H1 (cell line): Measurements from ENCODE around the gene UBE2I. TPM values are rescaled to one million over a fixed set of nuclear protein-coding genes. Genes with fewer than 3 reads are reported as not detected.

ENCODE experiments used
- CTCF ChIA-PET: fragments of 300-600 bp; sonication (Branson Sonifier 250); formaldehyde crosslinking; loops from one replicate; lab custom pipeline; 2021; ENCODE audit not compliant: partially characterized antibody; lab: Charles Lee
- POLR2A ChIA-PET: fragments of 300-600 bp; sonication (Branson Sonifier 250); formaldehyde crosslinking; loops from one replicate; lab custom pipeline; 2021; ENCODE audit warnings: inconsistent platforms; ENCODE audit not compliant: partially characterized antibody; lab: Charles Lee
- DNase-seq, 2 experiments: peaks; one replicate each; pipeline versions ENCODE4 v3.0.0 to v3.0.0-alpha.2; 2010 to 2022; ENCODE audit warnings: low spot score in 2 of 2, low read depth in 1 of 2, mixed read lengths in 1 of 2
- FAIRE-seq: peaks from 2 replicates; lab custom pipeline; 2011; peaks lifted over from hg19 to GRCh38; lab: Jason Lieb, UNC
- H2AFZ ChIP-seq: 2 replicates; pipeline ENCODE4 v1.8.1; 2012; ENCODE audit warnings: low read length, inconsistent platforms
- H2AK5ac ChIP-seq: 2 replicates; pipeline ENCODE4 v1.6.1; 2013; ENCODE audit warnings: low read depth, low read length
- H2BK120ac ChIP-seq: replicated peaks from 2 replicates; pipeline ENCODE3; 2013; ENCODE audit warnings: low read depth, low read length, inconsistent platforms
- H2BK12ac ChIP-seq: 2 replicates; pipeline ENCODE4 v1.6.1; 2013; ENCODE audit warnings: low read depth, low read length
- H2BK15ac ChIP-seq: 2 replicates; pipeline ENCODE4 v1.6.1; 2013; ENCODE audit warnings: low read length
- H2BK20ac ChIP-seq: 2 replicates; pipeline ENCODE4 v1.6.1; 2013; ENCODE audit warnings: low read length
- H2BK5ac ChIP-seq: 2 replicates; pipeline ENCODE4 v1.6.1; 2013; ENCODE audit warnings: low read depth, low read length
- H3K14ac ChIP-seq: 2 replicates; pipeline ENCODE4 v1.6.1; 2013; ENCODE audit warnings: inconsistent platforms; ENCODE audit not compliant: insufficient read length
- H3K18ac ChIP-seq: 2 replicates; pipeline ENCODE4 v1.6.1; 2013; ENCODE audit warnings: low read length; ENCODE audit errors: extremely low read depth
- H3K23ac ChIP-seq: 2 replicates; pipeline ENCODE4 v1.6.1; 2013; ENCODE audit warnings: inconsistent platforms; ENCODE audit not compliant: insufficient read length
- H3K23me2 ChIP-seq: 2 replicates; pipeline ENCODE4 v1.6.1; 2013; ENCODE audit warnings: low read depth, low read length
- H3K27ac ChIP-seq: 2 replicates; pipeline ENCODE4 v1.6.1; 2011; ENCODE audit warnings: low read depth, low read length, inconsistent platforms
- H3K27me3 ChIP-seq, 4 experiments: replicated peaks in 1 of 4; 1 replicate in 1 of 4; 2 replicates in 3 of 4; pipeline versions ENCODE4 v1.6.1 to v1.8.1; 2011 to 2013; ENCODE audit warnings: low read length in 3 of 4, mild to moderate bottlenecking in 3 of 4, inconsistent platforms in 2 of 4, mixed read lengths in 2 of 4, moderate library complexity in 1 of 4; ENCODE audit not compliant: control insufficient read depth in 3 of 4, insufficient read depth in 3 of 4; ENCODE audit errors: extremely low read depth in 1 of 4
- H3K36me3 ChIP-seq, 4 experiments: 2 replicates each; pipeline versions ENCODE4 v1.6.1 to v1.8.1; 2011 to 2013; ENCODE audit warnings: mild to moderate bottlenecking in 4 of 4, low read length in 3 of 4, moderate library complexity in 2 of 4, control low read depth in 1 of 4, inconsistent platforms in 1 of 4; ENCODE audit not compliant: insufficient read depth in 4 of 4, control insufficient read depth in 2 of 4
- H3K4ac ChIP-seq: replicated peaks from 2 replicates; pipeline ENCODE3; 2013; ENCODE audit warnings: low read length, low read depth, mixed read lengths, inconsistent platforms; ENCODE audit not compliant: insufficient read length
- H3K4me1 ChIP-seq, 4 experiments: replicated peaks in 1 of 4; 1 replicate in 1 of 4; 2 replicates in 3 of 4; pipeline versions ENCODE4 v1.6.1 to v1.8.1; 2011 to 2013; ENCODE audit warnings: low read length in 3 of 4, inconsistent platforms in 2 of 4, mixed read lengths in 1 of 4; ENCODE audit not compliant: insufficient read depth in 4 of 4, control insufficient read depth in 3 of 4
- H3K4me2 ChIP-seq, 2 experiments: 2 replicates each; pipeline versions ENCODE4 v1.6.1 to v1.8.1; 2011 to 2013; ENCODE audit warnings: low read depth in 2 of 2, low read length in 2 of 2, control low read depth in 1 of 2, inconsistent platforms in 1 of 2, mild to moderate bottlenecking in 1 of 2; ENCODE audit not compliant: insufficient read depth in 1 of 2
- H3K4me3 ChIP-seq, 4 experiments: fragments of 200-600, 300-600 bp in 1 of 4; sonication (generic), shearing (Covaris generic), sonication (Bioruptor Twin) in 1 of 4; 2 replicates each; pipeline versions ENCODE4 v1.5.1 to v1.8.1; 2011 to 2016; ENCODE audit warnings: low read length in 4 of 4, low read depth in 3 of 4, control low read depth in 2 of 4, inconsistent platforms in 2 of 4, mild to moderate bottlenecking in 2 of 4, mixed read lengths in 1 of 4, moderate library complexity in 1 of 4; ENCODE audit not compliant: insufficient read depth in 2 of 4; ENCODE audit errors: extremely low read depth in 1 of 4
- H3K56ac ChIP-seq: replicated peaks from 2 replicates; pipeline ENCODE3; 2013; ENCODE audit warnings: low read depth, mild to moderate bottlenecking, mixed read lengths, low read length, inconsistent platforms; ENCODE audit not compliant: insufficient read length
- H3K79me1 ChIP-seq: 2 replicates; pipeline ENCODE4 v1.6.1; 2013; ENCODE audit warnings: low read depth, low read length, control low read depth
- H3K79me2 ChIP-seq, 2 experiments: 2 replicates each; pipeline versions ENCODE4 v1.6.1 to v1.8.1; 2012 to 2013; ENCODE audit warnings: low read length in 2 of 2, mild to moderate bottlenecking in 2 of 2, inconsistent platforms in 1 of 2; ENCODE audit not compliant: insufficient read depth in 2 of 2, control insufficient read depth in 1 of 2
- H3K9ac ChIP-seq, 4 experiments: replicated peaks in 1 of 4; 1 replicate in 1 of 4; 2 replicates in 3 of 4; pipeline versions ENCODE4 v1.6.1 to v1.8.1; 2011 to 2013; ENCODE audit warnings: low read depth in 3 of 4, low read length in 3 of 4, control low read depth in 2 of 4, mild to moderate bottlenecking in 2 of 4, moderate library complexity in 2 of 4, inconsistent platforms in 1 of 4; ENCODE audit errors: extremely low read depth in 1 of 4
- H3K9me3 ChIP-seq, 2 experiments: 2 replicates each; pipeline versions ENCODE4 v1.6.1 to v1.8.1; 2012 to 2013; ENCODE audit warnings: mild to moderate bottlenecking in 2 of 2, moderate library complexity in 2 of 2, control low read depth in 1 of 2, inconsistent platforms in 1 of 2, low read depth in 1 of 2, low read length in 1 of 2, mixed read lengths in 1 of 2; ENCODE audit not compliant: insufficient read depth in 2 of 2
- H4K20me1 ChIP-seq, 2 experiments: replicated peaks in 1 of 2; 2 replicates each; pipeline versions ENCODE3 to v1.8.1; 2011 to 2013; ENCODE audit warnings: inconsistent platforms in 2 of 2, low read length in 2 of 2, mild to moderate bottlenecking in 1 of 2; ENCODE audit not compliant: insufficient read depth in 2 of 2, control insufficient read depth in 1 of 2
- H4K5ac ChIP-seq: 2 replicates; pipeline ENCODE4 v1.6.1; 2013; ENCODE audit warnings: low read length, low read depth, mixed read lengths, inconsistent platforms; ENCODE audit not compliant: insufficient read length
- H4K8ac ChIP-seq: 2 replicates; pipeline ENCODE4 v1.8.0; 2013; ENCODE audit warnings: mild to moderate bottlenecking, moderate library complexity, low read length, inconsistent platforms; ENCODE audit not compliant: insufficient read depth; ENCODE audit errors: extremely low read depth
- H4K91ac ChIP-seq: replicated peaks from 2 replicates; pipeline ENCODE3; 2013; ENCODE audit warnings: low read length, mixed read lengths, inconsistent platforms; ENCODE audit not compliant: insufficient read length
- EZH2 ChIP-seq: fragments of 200-600 bp; sonication (generic); IDR thresholded peaks from 2 replicates; pipeline ENCODE4 v1.7.1; 2012; ENCODE audit warnings: low read depth, mild to moderate bottlenecking, moderate library complexity, low read length, inconsistent platforms; ENCODE audit not compliant: severe bottlenecking
- KDM1A ChIP-seq: fragments of 200-600, 300-600 bp; sonication (generic); IDR thresholded peaks from 2 replicates; pipeline ENCODE4 v1.7.1; 2016; ENCODE audit warnings: mild to moderate bottlenecking, low read length, borderline replicate concordance
- KDM4A ChIP-seq: IDR thresholded peaks from one replicate; pipeline ENCODE4 v1.7.1; 2012; ENCODE audit warnings: low read depth, mild to moderate bottlenecking, moderate library complexity, low read length, inconsistent platforms; ENCODE audit not compliant: severe bottlenecking
- SAP30 ChIP-seq: fragments of 300-600 bp; sonication (generic); IDR thresholded peaks from 2 replicates; pipeline ENCODE4 v1.7.1; 2012; ENCODE audit warnings: low read length, moderate library complexity, mild to moderate bottlenecking, inconsistent platforms; ENCODE audit not compliant: insufficient read depth, insufficient replicate concordance
- SIN3A ChIP-seq, 2 experiments: IDR thresholded peaks in 1 of 2; conservative IDR thresholded peaks in 1 of 2; 2 replicates each; pipeline ENCODE4 v1.6.1; 2011 to 2012; ENCODE audit warnings: low read length in 2 of 2, improper control_type of control experiment in 1 of 2, low read depth in 1 of 2, mild to moderate bottlenecking in 1 of 2
- USF2 ChIP-seq: IDR thresholded peaks from 2 replicates; pipeline ENCODE4 v1.6.1; 2011; ENCODE audit warnings: low read length, improper control_type of control experiment
- WGBS, 2 experiments: shearing (Covaris generic) in 1 of 2; methylation state at CpG; one replicate each; pipeline versions ENCODE4 v1.1.6 to v1.1.7; 2013 to 2015; ENCODE audit warnings: low lambda C conversion rate in 2 of 2, mixed read lengths in 2 of 2, inconsistent platforms in 1 of 2, low coverage in 1 of 2, missing lambda C conversion rate in 1 of 2; ENCODE audit not compliant: insufficient replicate concordance in 2 of 2, insufficient coverage in 1 of 2, insufficient read length in 1 of 2; ENCODE audit errors: extremely low coverage in 1 of 2, missing lambda C conversion rate in 1 of 2; 5-methylcytosine and 5-hydroxymethylcytosine counted together
- polyA plus RNA-seq, 7 experiments: library from polyadenylated mRNA; depleted of rRNA in 3 of 7; stranded (reverse) in 5 of 7; unstranded in 2 of 7; fragments of >200 nt in 5 of 7; fragments of 200-250 nt in 2 of 7; gene quantifications; 1 replicate in 5 of 7; 2 replicates in 1 of 7; 4 replicates in 1 of 7; pipeline versions ENCODE4 v1.2.1 to v1.2.3, GENCODE V29; 2011 to 2013; ENCODE audit warnings: missing spikeins in 2 of 7, mixed read lengths in 2 of 7
- total RNA-seq: library from RNA; stranded (reverse); fragmentation: NEBNext Ultra II Directional; extraction: Animal tissue kit (Norgen Biotek cat#: 25700); gene quantifications from 2 replicates; pipeline ENCODE4 v1.2.1, GENCODE V29; 2021

UBE2I gene
- total and polyA plus RNA-seq, 2 of the 8 experiments (the other 6 are each of a cell fraction or from before 2014, with no cell fraction given): 148 to 268 TPM

GRCh38 chr16:1325261-1325660, 15.8 kb downstream of the UBE2I start:
- Histone ChIP-seq H3K4me2 (no peak overlapping the region), H3K18ac (no peak overlapping the region), H2BK12ac (no peak overlapping the region), H2AK5ac (no peak overlapping the region), H3K4me3 (no peak overlapping the region), H4K20me1 (peaks cover 8 to 12% of the 10 kb centered on the region in 2 experiments), H3K9me3 (peaks cover 2 to 5% of the 10 kb centered on the region in 2 experiments; a peak in 2 of 4 replicates), H3K4me1 (no peaks in the 10 kb centered on the region; a peak in 2 of 7 replicates), H4K5ac (no peak overlapping the region), H3K36me3 (peaks cover 15 to 34% (median 24%) of the 10 kb centered on the region in 4 experiments), H3K4ac (no peak overlapping the region), H3K56ac (no peak overlapping the region), H3K27ac (0 out of 2 replicates have a peak overlapping the region, but pooled peaks have one; percentile 5), H3K9ac (no peak overlapping the region), H3K79me2 (no peaks in the 10 kb centered on the region; a peak in 1 of 4 replicates), H3K79me1 (no peaks in the 10 kb centered on the region; the same call in 1 of the 2 replicates), H3K27me3 (no peaks in the 10 kb centered on the region), H3K23me2 (no peaks in the 10 kb centered on the region), H2BK120ac (no peak overlapping the region), H2BK20ac (no peak overlapping the region), H2AFZ (no peak overlapping the region), H2BK15ac (no peak overlapping the region), H3K14ac (no peak overlapping the region), H3K23ac (no peak overlapping the region), H4K8ac (no peak overlapping the region; the same call in 1 of the 2 replicates), H4K91ac (no peak overlapping the region), H2BK5ac (no peak overlapping the region)
- TF ChIP-seq EZH2 (no peak), USF2 (no peak), SAP30 (no peak), KDM1A (no peak), SIN3A (conservative IDR thresholded peaks at IDR 0.05 in 1 of 2, IDR thresholded peaks at IDR 0.05 in 1 of 2; ENCODE audit: low read depth in 1 of 2, low read length in 2 of 2) (no peak), KDM4A (no peak)
- FAIRE-seq: no peak
- POLR2A ChIA-PET: interaction anchor here (1.3 to 6.5 kb wide), 2 partner anchors 11 to 35 kb away, joined by 3 to 106 read pairs; partner anchors contain the start of gene UBE2I
- CTCF ChIA-PET: interaction anchor here (1.5 to 2.1 kb wide), 2 partner anchors 13 to 105 kb away, joined by 4 to 5 read pairs; partner anchors contain the start of gene PERCC1
- 92% methylated on average over 15 of the region's 15 CpGs; no CpG with 5 or more reads in 1 of the 2 experiments for WGBS, 2 experiments
- no peak for DNase-seq
